GM12878 (cell line): ENCODE results near the gene PC.

Experiments used
- CTCF ChIP-seq, 3 experiments: IDR thresholded peaks in 2 of 3; conservative IDR thresholded peaks in 1 of 3; 2 replicates each; pipeline ENCODE4 v1.5.1; 2011; ENCODE audit warnings: low read depth in 3 of 3, low read length in 3 of 3, mild to moderate bottlenecking in 3 of 3, control low read depth in 2 of 3, moderate library complexity in 2 of 3, inconsistent platforms in 1 of 3, mixed read lengths in 1 of 3; ENCODE audit not compliant: control insufficient read depth in 2 of 3, insufficient read depth in 1 of 3; ENCODE audit errors: extremely low read depth in 1 of 3
- ETV6 ChIP-seq, 2 experiments: fragments of 450-650 bp in 1 of 2; IDR thresholded peaks in 1 of 2; conservative IDR thresholded peaks in 1 of 2; 2 replicates each; pipeline ENCODE4 v1.6.1; 2014; ENCODE audit warnings: antibody characterized with exemption in 1 of 2, borderline replicate concordance in 1 of 2, low read depth in 1 of 2, mild to moderate bottlenecking in 1 of 2, moderate library complexity in 1 of 2
- EZH2 ChIP-seq: IDR thresholded peaks from 2 replicates; pipeline ENCODE4 v1.6.1; 2012; ENCODE audit warnings: low read depth, mild to moderate bottlenecking, control low read depth, inconsistent platforms, low read length, borderline replicate concordance; ENCODE audit not compliant: control insufficient read depth
- POLR2A ChIP-seq: IDR thresholded peaks from 2 replicates; pipeline ENCODE4 v1.6.1; 2011; ENCODE audit warnings: low read depth, mild to moderate bottlenecking, low read length
- SREBF2 ChIP-seq: IDR thresholded peaks from 2 replicates; pipeline ENCODE4 v1.6.1; 2012; ENCODE audit warnings: mild to moderate bottlenecking, low read length

GRCh38 chr11:66976925-66977324, 18.7 kb upstream of the PC start:
- TF ChIP-seq CTCF (IDR thresholded peaks at IDR 0.05 in 2 of 3, conservative IDR thresholded peaks at IDR 0.05 in 1 of 3; ENCODE audit: control insufficient read depth in 2 of 3, extremely low read depth in 1 of 3, insufficient read depth in 1 of 3, low read depth in 3 of 3, low read length in 3 of 3), result no peak
- no peak for TF ChIP-seq SREBF2
- TF ChIP-seq EZH2, result no peak
- TF ChIP-seq POLR2A, result no peak
- TF ChIP-seq ETV6 (conservative IDR thresholded peaks at IDR 0.05 in 1 of 2, IDR thresholded peaks at IDR 0.05 in 1 of 2; ENCODE audit: borderline replicate concordance in 1 of 2, low read depth in 1 of 2), result no peak
